ENCODE measurements around the gene ANKFN1. TPM values are rescaled to one million over a fixed set of nuclear protein-coding genes. Genes with fewer than 3 reads are reported as not detected.
"Not testable (repeated sequence)": the region's sequence is repeated elsewhere in the genome, so short reads cannot be mapped to it uniquely, and the experiment has no call there.

ANKFN1 gene
- total RNA-seq, 4 donors from 2014 or later = 0.13 to 1.4 (median 0.75) TPM

- ATAC-seq = no peak
- H3K36me3 ChIP-seq = no peaks in the 10 kb centered on the region
- 46 to 66% methylated on average over 8 to 9 of the region's 9 CpGs for WGBS, 2 donors (ENCODE audit: low coverage in 1 of 2)
- H3K4me1 ChIP-seq = no peaks in the 10 kb centered on the region
- TF ChIP-seq CTCF (IDR thresholded peaks at IDR 0.05) (no peak), EP300 (IDR thresholded peaks at IDR 0.05) (no peak)
- no peaks in the 10 kb centered on the region for H3K9me3 ChIP-seq
- H3K27ac ChIP-seq = no peak overlapping the region
- no peak overlapping the region for H3K4me3 ChIP-seq
- H3K27me3 ChIP-seq = no peaks in the 10 kb centered on the region
Measured at GRCh38 chr17:56262803-56263202, 109.5 kb downstream of the ANKFN1 start.

- H3K4me3 ChIP-seq = no peak overlapping the region
- WGBS, 2 donors (ENCODE audit: low coverage in 1 of 2) = 33 to 50% methylated on average over 3 to 4 of the region's 6 CpGs
- H3K27me3 ChIP-seq = no peaks in the 10 kb centered on the region
- no peak for ATAC-seq
- no peak overlapping the region for H3K27ac ChIP-seq
- H3K9me3 ChIP-seq = no peaks in the 10 kb centered on the region
- TF ChIP-seq POLR2AphosphoS5 (IDR thresholded peaks at IDR 0.05) (no peak), POLR2A (IDR thresholded peaks at IDR 0.05) (no peak), EP300 (IDR thresholded peaks at IDR 0.05) (no peak)
- H3K4me1 ChIP-seq = no peaks in the 10 kb centered on the region
- H3K36me3 ChIP-seq = no peaks in the 10 kb centered on the region
Measured at GRCh38 chr17:56269556-56270389, 116.5 kb downstream of the ANKFN1 start.

- no peaks in the 10 kb centered on the region for H3K4me1 ChIP-seq
- TF ChIP-seq POLR2AphosphoS5 (IDR thresholded peaks at IDR 0.05) (no peak), CTCF (IDR thresholded peaks at IDR 0.05) (no peak), EP300 (IDR thresholded peaks at IDR 0.05) (no peak), POLR2A (IDR thresholded peaks at IDR 0.05) (no peak)
- no peaks in the 10 kb centered on the region for H3K36me3 ChIP-seq
- H3K9me3 ChIP-seq = no peaks in the 10 kb centered on the region
- no peak overlapping the region for H3K4me3 ChIP-seq
- no peak overlapping the region for H3K27ac ChIP-seq
- ATAC-seq = no peak
- WGBS, 2 donors (ENCODE audit: low coverage in 1 of 2) = 97 to 100% methylated on average over 3 of the region's 3 CpGs
- H3K27me3 ChIP-seq = no peaks in the 10 kb centered on the region
Measured at GRCh38 chr17:56274491-56274890, 121.2 kb downstream of the ANKFN1 start.

GRCh38 chr17:56284482-56284881 lies 131.2 kb downstream of the ANKFN1 start:
- no peaks in the 10 kb centered on the region for H3K27me3 ChIP-seq
- H3K27ac ChIP-seq = no peak overlapping the region
- ATAC-seq = no peak
- TF ChIP-seq POLR2AphosphoS5 (IDR thresholded peaks at IDR 0.05) (no peak), CTCF (IDR thresholded peaks at IDR 0.05) (no peak), EP300 (IDR thresholded peaks at IDR 0.05) (no peak), POLR2A (IDR thresholded peaks at IDR 0.05) (no peak)
- no peak overlapping the region for H3K4me3 ChIP-seq
- H3K36me3 ChIP-seq = no peaks in the 10 kb centered on the region
- WGBS, 2 donors (ENCODE audit: low coverage in 1 of 2) = 68 to 84% methylated on average over 3 to 4 of the region's 4 CpGs
- H3K4me1 ChIP-seq = no peaks in the 10 kb centered on the region
- H3K9me3 ChIP-seq = no peaks in the 10 kb centered on the region

- not testable (repeated sequence) for H3K36me3 ChIP-seq, H3K4me3 ChIP-seq, H3K4me1 ChIP-seq, H3K9me3 ChIP-seq, ATAC-seq, H3K27ac ChIP-seq, H3K27me3 ChIP-seq
- WGBS, 2 donors (ENCODE audit: low coverage in 1 of 2) = 88 to 89% methylated on average over 1 to 3 of the region's 3 CpGs
Measured at GRCh38 chr17:56288786-56289185, 135.5 kb downstream of the ANKFN1 start.

- Histone ChIP-seq H3K9me3 (no peaks in the 10 kb centered on the region), H3K4me1 (no peaks in the 10 kb centered on the region), H3K27me3 (no peaks in the 10 kb centered on the region), H3K27ac (no peak overlapping the region), H3K36me3 (no peaks in the 10 kb centered on the region), H3K4me3 (no peak overlapping the region)
- 77 to 83% methylated on average over 3 to 5 of the region's 6 CpGs for WGBS, 2 donors (ENCODE audit: low coverage in 1 of 2)
- no peak for TF ChIP-seq POLR2A (IDR thresholded peaks at IDR 0.05)
- TF ChIP-seq CTCF (IDR thresholded peaks at IDR 0.05) = no peak
- TF ChIP-seq EP300 (IDR thresholded peaks at IDR 0.05) = no peak
- TF ChIP-seq POLR2AphosphoS5 (IDR thresholded peaks at IDR 0.05) = no peak
- ATAC-seq = no peak
Measured at GRCh38 chr17:56289321-56289720, 136.0 kb downstream of the ANKFN1 start.
